Globus pallidus (tissue), 1 donor: Measurements from ENCODE around the gene LCE1B.

Source experiments
- DNase-seq: peaks from one replicate; pipeline ENCODE4 v3.0.0-alpha.2; 2015; ENCODE audit warnings: low spot score

The LCE1B gene, protein sequence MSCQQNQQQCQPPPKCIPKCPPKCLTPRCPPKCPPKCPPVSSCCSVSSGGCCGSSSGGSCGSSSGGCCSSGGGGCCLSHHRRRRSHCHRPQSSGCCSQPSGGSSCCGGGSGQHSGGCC

DNA sequence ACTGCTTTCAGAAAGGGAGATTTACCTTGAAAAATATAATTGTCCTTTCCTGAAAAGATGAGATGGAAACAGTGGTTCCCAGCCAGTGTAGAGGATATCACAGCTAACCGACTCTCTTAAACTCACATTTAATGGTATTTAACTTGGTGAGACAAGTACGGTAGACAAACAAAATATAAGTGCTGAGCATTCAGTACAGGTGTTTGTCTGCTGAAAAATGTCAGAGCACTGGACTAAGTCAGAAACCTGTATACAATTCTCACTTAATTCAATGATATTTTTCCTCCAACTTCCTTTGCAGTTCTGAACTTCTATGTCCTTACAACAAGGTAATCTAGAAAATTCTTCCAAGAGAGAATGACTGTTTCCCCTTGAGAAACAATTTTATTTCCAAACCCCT lies at the start of gene LCE1B:
LCE1B (plus strand) TSS at position 301 of the 400 bp plus-strand sequence. CDS start 476 bp downstream, outside the sequence.
- DNase-seq: no peak

DNA sequence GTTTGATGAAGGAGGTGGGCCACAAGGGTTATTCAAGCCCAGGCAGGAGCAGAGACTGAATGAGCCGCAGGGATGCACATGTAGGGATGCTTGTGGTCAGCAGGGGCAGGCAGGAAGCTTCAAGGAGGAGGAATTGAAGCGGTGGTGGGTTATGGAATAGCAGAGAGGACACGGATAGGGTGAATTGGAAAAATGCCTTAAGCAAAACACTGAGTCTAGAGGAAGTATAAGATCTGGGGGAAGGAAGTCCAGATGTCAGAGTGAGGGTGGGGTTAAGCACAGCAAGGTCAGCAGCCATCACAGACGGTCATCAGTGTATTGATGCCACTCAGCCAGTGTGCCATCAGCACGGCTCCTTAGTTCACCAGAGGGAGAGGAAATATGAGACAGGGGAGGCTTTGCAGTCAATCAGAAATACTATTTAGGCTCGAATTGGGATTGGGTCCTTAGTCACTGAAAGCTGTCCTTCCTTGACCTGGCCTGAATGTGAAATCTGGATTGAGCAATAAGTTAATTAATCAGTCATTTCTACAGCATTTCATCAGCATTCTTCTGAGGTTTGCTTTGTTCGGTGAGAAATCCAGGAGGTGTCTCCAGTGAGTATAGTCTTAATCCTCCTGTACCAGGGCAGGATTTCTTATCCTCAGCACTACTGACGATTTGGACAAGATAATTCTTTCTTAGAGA lies 42.8 kb upstream of the LCE1B start:
- no peak for DNase-seq

DNA sequence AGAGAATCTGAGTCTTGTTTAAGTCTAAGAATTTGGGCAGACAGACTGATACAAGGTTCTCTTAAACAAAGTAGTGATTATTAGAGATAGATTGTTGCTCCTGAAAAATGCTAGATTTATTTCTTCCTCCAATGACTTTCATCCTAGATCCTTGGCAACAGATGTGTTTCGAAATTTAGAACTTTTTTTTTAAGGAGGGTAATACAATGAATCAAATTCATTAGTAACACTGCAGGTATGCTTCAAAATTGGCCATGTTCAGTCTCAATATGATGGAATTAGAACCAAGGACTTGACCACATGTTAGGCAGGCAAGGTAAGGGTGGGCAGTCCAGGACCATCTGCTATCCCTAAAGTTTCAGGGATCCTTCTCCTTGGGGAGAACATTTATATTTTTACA lies 41.4 kb upstream of the LCE1B start:
- no peak for DNase-seq

DNA sequence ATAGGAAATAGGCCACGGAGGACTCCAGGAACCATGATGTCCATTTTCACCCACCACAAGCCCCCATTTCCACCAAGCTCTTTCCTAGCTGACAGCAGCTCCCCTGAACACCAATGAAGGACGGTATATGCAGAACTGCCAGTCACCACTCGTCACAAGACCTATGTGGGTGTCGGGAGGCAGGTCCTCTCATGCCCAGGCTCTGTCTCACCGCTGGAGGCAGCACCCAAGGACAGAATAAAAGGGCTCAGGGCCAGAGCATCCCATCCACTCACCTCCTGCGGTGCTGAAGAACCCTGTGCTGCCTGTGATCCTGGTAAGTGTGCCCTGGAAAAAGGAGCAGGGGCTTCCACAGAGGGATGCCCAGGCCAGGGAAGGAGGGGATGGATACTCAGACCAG lies 36.9 kb upstream of the LCE1B start, which contains the start of gene LCE1F:
LCE1F (plus strand) TSS at position 266 of the 400 bp plus-strand sequence. CDS start 1,232 bp downstream, outside the sequence.
- no peak for DNase-seq

DNA sequence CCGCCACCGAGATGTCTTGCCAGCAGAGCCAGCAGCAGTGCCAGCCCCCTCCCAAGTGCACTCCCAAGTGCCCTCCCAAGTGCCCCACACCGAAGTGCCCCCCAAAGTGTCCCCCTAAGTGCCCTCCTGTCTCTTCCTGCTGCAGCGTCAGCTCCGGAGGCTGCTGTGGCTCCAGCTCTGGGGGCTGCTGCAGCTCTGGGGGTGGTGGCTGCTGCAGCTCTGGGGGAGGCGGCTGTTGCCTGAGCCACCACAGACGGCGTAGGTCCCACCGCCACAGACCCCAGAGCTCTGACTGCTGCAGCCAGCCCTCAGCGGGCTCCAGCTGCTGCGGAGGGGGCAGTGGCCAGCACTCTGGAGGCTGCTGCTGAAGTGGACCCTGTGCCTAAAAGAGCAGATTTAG lies 35.4 kb upstream of the LCE1B start:
- DNase-seq: no peak

DNA sequence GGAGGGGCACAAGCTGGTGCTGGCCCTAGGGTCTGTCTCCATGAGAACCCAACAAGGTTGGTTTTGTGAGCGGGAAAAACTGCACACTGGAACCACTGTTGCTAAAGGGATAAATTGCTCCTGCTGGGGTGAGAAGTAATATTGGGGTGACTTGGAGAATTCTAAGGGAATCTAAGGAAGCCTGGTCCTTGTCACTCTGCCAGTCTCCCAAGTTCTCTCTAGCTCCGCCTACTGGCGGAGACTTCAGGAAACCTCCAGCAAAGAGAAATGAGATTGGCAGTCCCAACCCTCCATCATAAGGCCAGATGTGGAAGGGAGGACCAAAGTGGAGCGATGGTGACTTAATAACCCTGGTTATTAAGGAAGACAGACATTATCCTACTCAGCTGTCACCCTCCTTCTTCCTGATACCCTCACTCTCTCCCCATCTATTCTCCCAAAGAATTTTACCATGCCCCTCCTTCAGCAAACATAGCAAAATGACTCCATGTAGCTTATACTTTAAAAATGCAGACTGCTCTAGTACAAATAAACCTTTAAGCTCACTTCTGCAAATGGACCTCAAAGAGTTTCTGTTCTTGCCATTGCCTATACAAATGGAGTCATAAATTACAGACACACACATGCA lies 34.1 kb upstream of the LCE1B start:
- no peak for DNase-seq

DNA sequence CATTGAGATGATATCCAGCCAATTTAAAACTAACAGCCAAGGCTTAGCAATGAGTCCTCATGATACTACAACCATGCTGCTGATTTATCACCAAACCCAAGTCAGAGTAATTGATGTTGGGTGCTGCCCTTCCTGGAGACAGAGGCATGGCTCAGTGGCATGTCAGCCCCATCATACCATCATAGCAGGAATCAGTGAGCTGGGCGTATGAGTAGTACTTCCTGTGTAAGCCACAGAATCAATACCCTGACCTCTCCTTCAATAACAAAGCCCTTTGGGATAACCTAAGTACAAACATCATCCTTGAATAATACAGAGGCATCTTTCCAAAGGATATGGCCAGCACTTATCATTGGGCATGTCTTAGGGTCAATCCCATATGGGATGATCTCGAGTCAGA lies 28.7 kb upstream of the LCE1B start:
- DNase-seq: no peak

DNA sequence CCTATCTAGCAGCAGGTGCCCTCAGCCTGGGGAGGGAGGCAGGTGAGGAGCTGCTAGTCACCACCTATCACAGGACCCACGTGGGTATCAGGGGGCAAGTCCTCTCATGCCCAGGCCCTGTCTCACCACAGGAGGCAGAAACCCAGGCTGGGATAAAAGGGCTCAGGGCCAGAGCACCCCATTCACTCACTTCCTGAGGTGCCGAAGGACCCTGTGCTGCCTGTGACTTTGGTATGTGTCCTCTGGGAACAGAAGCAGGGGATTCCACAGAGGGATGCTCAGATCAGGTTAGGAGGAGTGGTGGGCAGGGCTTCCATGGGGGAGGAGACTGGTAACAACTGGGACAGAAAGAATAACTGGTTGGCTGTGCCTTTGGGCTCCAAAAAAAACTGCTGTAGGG lies 25.7 kb upstream of the LCE1B start, which contains the start of gene LCE1E:
LCE1E (plus strand) TSS at position 181 of the 400 bp plus-strand sequence. CDS start 1,043 bp downstream, outside the sequence.
- no peak for DNase-seq

DNA sequence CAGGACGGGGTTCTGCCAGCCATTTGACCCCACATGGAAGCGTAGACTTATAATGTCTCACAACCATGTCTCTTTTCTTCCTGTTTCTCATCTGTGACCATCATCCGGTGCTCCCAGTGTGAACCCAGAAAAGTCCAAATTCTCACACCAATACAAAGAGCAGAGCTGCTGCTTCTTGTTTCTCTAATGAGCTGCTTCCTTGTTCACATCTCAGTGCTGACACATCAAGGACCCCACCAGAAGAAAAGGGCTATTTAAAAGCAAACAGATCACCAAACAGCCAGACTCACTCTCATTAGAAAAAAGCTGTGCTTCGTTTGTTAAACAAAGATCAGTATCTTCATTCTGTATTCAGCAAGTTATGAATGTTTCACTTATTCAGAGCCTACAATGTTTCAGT lies 16.1 kb upstream of the LCE1B start:
- no peak for DNase-seq

DNA sequence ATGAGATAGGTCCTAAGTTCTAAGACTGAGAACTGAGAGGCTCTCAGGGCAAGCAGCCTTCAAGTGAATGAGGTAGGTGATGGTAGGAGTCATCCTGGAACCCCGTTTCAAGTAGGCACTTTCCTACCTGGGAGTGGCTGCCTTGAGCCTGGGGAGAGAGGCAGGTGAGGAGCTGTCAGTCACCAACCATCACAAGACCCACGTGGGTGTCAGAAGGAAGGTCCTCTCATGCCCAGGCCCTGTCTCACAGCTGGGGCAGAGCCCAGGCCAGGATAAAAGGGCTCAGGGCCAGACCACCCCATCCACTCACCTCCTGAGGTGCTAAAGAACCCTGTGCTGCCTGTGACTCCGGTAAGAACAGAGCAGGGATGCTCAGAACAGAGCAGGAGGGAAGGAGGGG lies 15.3 kb upstream of the LCE1B start, which contains the start of gene LCE1D:
LCE1D (plus strand) TSS at position 301 of the 400 bp plus-strand sequence. CDS start 1,074 bp downstream, outside the sequence.
- no peak for DNase-seq

DNA sequence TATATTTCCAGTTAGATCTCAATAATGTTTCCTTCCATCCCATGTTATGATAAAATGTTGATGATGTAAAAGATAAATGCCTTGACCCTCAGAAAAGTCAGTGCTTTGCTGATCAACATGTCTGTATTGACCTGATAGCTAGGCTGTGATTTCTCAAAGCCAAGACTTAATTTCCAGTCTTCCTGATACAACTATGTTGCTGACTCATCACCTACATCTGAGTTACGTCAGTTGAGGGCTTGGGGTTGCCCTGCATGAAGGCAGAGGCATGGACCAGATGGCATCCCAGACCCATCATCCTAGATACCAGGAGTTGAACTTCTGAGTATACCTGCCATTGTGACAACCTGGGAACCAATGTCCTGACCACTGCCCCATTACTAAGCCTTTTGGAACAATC lies 10.4 kb upstream of the LCE1B start:
- DNase-seq: no peak

DNA sequence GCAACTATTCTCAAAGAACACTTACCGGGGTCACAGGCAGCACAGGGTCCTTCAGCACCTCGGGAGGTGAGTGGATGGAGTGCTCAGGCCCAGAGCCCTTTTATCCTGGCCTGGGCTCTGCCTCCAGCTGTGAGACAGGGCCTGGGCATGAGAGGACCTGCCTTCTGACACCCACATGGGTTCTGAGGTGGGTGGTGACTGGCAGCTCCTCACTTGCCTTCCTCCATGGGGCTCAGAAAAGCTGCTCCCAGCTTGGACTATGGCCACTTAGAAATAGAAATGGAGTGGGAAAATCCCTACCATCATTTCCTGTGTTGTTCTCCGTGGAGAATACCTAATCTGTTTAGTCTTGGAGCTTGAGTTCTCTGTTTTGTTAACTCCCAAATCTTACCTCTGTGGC lies 5.2 kb upstream of the LCE1B start, which contains the start of gene LCE1C:
LCE1C (minus strand) TSS at position 76 of the 400 bp plus-strand sequence. CDS start 1,173 bp downstream, outside the sequence.
- DNase-seq: no peak

DNA sequence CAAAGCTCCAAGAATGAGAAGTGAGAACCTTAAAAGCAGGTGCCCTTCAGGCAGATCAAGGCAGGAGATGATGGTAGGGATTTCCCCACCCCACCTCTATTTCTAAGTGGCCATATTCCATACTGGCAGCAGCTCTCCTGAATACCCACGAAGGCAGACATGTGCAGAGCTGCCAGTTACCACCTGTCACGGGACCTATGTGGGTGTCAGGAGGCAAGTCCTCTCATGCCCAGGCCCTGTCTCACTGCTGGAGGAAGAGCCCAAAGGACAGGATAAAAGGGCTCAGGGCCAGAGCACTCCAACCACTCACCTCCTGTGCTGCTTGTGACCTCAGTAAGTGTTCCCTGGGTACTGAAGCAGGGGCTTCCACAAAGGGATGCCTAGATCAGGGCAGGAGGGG lies 721 bp upstream of the LCE1B start:
- DNase-seq: no peak

DNA sequence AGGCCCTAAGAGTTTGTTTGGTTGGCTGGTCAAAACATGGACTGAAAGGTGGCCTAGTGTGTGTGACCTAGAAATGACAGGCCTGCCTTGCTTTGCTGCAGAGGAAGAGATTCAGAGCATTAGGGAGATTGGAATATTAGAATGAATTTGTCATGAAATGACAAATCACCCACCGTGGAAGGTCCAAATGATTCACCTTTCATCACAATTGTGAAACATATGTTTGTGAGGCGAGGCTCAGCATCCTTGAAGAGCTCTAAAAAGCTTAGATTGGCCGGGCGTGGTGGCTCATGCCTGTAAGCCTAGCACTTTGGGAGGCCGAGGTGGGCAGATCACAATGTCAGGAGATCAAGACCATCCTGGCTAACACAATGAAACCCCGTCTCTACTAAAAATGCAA lies 5.5 kb downstream of the LCE1B start:
- DNase-seq: no peak

DNA sequence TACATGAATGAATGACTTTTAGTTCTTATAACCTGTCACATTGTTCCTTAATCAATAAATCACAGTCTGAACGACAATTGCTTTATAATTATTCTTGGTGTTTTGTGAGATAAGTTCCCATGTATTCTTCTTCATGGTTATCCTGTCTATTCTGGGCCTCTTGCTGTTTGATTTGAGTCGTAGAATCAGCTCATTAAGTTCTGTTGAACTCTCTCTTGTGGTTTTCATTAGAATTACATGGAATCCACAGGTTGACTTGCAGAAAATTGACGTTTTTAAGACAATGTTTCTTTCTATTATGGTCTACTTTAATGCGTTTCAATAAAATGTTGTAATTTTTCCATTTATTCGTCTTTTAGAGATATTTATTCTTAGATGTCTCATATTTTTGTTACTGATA lies 11.5 kb downstream of the LCE1B start:
- no peak for DNase-seq

DNA sequence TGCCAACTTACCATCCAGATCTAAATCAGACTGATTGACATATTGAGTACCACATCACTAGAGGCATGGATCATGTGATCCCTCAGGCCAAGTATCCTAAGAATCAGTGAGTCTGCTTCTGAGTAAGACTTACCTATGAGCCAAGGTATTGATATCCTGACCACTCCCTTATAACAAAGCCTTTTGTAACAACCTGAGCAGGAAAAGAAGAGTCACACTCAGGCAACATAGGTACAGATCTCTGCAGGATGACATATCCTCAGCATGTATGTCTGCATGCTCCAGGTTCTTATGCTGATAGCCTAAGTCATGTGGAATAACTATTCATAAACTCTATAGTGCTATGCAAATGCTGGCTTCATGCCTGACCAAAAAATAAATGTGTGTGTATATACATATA lies 13.2 kb downstream of the LCE1B start:
- no peak for DNase-seq

DNA sequence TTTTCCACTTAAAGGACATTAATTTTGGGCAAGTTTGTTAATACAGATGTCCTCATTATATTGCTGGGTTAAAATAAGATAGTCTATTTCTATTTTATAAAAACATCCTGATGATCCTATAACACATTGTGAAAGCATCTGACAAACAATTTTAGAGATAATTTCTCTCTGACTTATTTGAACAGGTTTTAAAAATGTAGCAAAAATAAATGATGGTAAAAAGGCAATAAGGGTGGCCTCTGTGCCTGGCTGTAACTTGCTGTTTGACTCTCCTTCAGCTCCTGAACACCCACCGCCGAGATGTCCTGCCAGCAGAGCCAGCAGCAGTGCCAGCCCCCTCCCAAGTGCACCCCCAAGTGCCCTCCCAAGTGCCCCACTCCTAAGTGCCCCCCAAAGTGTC lies 15.4 kb downstream of the LCE1B start, which contains the start of gene LCE1A:
LCE1A (plus strand) TSS at position 301 of the 400 bp plus-strand sequence; CDS start at position 301, 0 bp downstream.
- no peak for DNase-seq

DNA sequence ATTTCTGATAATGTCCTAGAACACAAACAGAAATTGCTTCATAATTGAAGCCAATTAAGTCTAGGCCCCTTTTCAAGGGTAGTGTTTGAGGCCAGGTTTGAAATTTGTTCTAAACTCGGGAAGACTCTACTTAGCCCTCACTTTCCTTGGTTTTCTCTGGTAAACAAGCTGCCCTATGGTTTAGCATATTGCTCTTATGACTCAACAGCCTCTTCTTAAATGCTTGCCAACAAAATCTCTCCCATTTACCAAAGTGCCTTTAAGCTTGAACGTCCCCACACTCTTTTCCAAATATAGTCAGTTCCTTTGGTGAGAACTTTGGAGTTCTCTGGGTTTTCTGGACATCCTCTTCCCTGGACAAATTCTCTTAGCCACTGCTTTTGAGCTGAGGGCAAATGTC lies 25.1 kb downstream of the LCE1B start:
- DNase-seq: no peak

DNA sequence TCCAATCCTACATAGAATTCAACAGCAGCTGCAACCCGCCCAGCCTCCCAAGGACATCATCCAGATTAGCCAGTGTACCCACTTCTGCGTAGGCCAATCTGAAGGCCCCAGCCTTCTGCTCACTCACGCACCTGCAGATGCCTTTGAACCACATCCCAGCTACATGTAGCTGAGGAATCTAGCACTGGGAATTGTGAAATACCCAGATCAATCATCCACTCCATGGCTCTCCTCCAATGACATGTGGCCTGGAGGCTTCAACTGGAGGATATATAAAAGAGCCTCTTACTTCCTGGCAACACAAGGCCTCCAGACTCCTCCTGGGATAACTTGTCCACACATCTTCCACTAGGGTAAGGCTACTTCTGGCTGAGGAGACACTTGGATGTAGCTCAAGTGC lies 30.8 kb downstream of the LCE1B start, which contains the start of gene LCE6A:
LCE6A (plus strand) TSS at position 301 of the 400 bp plus-strand sequence. CDS start 665 bp downstream, outside the sequence.
- DNase-seq: no peak

DNA sequence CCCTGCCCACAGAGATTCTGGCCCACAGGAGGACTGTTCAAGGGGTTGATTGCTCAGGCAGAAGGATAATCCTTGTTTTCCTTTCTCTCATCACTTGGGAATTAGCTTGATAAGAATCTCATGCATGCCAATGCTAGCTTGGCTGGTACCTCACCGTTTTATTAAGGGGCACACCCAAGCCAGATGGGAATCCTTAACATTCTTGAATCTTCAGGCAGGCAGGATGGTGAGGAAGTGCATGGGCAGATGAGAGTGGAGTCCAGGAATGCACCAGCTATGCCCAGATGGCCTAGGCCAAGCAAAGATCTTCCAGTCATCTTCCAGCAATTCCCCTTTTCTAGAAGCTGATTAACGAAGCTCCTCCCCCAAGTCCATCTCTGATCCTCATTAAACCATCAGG lies 43.9 kb downstream of the LCE1B start:
- DNase-seq: no peak

DNA sequence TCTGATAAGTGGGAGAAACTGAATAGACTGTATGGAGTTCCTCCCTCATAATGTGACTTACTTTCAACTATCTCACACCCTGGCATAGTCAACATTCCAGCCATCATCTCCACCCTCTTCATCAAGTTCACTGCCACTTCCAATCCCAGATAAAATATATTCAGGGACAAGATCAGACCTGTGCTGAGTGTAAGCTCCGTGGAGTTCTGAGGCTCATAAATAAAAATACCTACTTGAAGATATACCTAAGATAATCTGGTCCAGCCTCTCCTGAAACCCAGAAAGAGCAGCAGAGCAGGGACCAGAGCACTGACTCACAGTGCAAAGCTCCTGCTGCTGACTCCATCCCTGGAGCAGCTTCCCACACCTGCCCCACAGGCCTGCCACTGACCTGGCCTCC lies 46.3 kb downstream of the LCE1B start:
- no peak for DNase-seq

DNA sequence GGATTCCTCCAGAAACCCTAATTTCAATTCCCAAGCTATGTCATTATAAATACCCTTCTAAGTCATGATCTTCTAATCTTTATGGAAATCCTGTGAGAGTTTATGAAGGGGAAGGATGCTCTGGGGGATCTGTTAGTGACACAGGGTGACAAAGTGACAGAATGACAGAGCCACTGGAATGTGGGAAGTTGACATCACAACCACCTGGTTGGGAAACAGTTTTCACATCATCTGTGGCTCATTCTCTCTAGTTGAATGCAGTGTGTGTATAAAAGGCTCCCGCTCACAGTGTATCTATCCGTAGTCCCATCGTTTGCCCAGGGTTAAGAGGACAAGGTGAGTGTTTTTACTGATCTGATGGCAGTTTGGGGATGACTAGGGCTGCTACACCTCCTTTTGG lies 47.9 kb downstream of the LCE1B start, which contains the start of gene LCE7A:
LCE7A (plus strand) TSS at position 301 of the 400 bp plus-strand sequence. CDS start 702 bp downstream, outside the sequence.
- no peak for DNase-seq

DNA sequence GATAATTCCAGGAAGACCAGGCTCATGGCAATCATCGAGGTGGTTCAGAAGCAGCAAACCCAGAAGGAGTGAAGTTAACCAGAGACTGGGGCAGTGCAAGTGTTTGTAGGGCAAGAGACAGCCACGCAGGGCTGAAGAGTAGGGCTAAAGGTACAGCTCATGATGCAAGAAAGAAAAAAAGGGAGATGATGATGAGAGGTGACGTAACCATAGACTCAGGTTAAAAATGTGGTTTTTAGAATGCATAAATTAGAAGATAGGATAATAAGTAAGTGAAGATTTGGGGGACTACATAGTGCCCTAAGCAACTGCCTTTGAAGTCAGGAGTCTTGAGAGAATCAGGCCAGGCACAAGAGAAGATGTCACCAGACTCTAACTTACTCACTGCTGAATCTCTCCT lies 48.4 kb downstream of the LCE1B start:
- no peak for DNase-seq
